ENCODE data around the gene UNC45A. TPM values are rescaled to one million over a fixed set of nuclear protein-coding genes. Genes with fewer than 3 reads are reported as not detected.
"Not testable (repeated sequence)": the region's sequence is repeated elsewhere in the genome, so short reads cannot be mapped to it uniquely, and the experiment has no call there.

UNC45A gene
- total RNA-seq, 1 donor from 2014 or later, result 50.1 TPM

- peak; percentile 18 for TF ChIP-seq CTCF (IDR thresholded peaks at IDR 0.05; ENCODE audit: insufficient read depth, low read length, poor library complexity, severe bottlenecking)
- DNase-seq (ENCODE audit: low read depth), result no peak
- no peaks in the 10 kb centered on the region for H3K36me3 ChIP-seq (ENCODE audit: control insufficient read depth, insufficient read depth, low read length)
Measured at GRCh38 chr15:90893175-90894090, 41.7 kb upstream of the UNC45A start.

GRCh38 chr15:90895571-90896117, 39.4 kb upstream of the UNC45A start:
- no peaks in the 10 kb centered on the region for H3K27me3 ChIP-seq (ENCODE audit: control insufficient read depth, insufficient read depth, low read length)
- no peak overlapping the region for H3K4me3 ChIP-seq (ENCODE audit: low read depth, low read length)
- no peak for DNase-seq (ENCODE audit: low read depth)
- no peaks in the 10 kb centered on the region for H3K36me3 ChIP-seq (ENCODE audit: control insufficient read depth, insufficient read depth, low read length)
- TF ChIP-seq CTCF (IDR thresholded peaks at IDR 0.05; ENCODE audit: insufficient read depth, low read length, poor library complexity, severe bottlenecking), result no peak

More at GRCh38 chr15:90893175-90894090, 41.7 kb upstream of the UNC45A start:
- Histone ChIP-seq H3K27me3 (ENCODE audit: control insufficient read depth, insufficient read depth, low read length) (no peaks in the 10 kb centered on the region), H3K4me3 (ENCODE audit: low read depth, low read length) (no peak overlapping the region)

- DNase-seq (ENCODE audit: low read depth); H3K4me3 ChIP-seq (ENCODE audit: low read depth, low read length); H3K27me3 ChIP-seq (ENCODE audit: control insufficient read depth, insufficient read depth, low read length); H3K36me3 ChIP-seq (ENCODE audit: control insufficient read depth, insufficient read depth, low read length): not testable (repeated sequence)
Measured at GRCh38 chr15:90897131-90897655, 37.9 kb upstream of the UNC45A start.

- peaks cover 5% of the 10 kb centered on the region for H3K36me3 ChIP-seq (ENCODE audit: control insufficient read depth, insufficient read depth, low read length)
- no peak for DNase-seq (ENCODE audit: low read depth)
- no peaks in the 10 kb centered on the region for H3K27me3 ChIP-seq (ENCODE audit: control insufficient read depth, insufficient read depth, low read length)
- no peak overlapping the region for H3K4me3 ChIP-seq (ENCODE audit: low read depth, low read length)
- no peak for TF ChIP-seq CTCF (IDR thresholded peaks at IDR 0.05; ENCODE audit: insufficient read depth, low read length, poor library complexity, severe bottlenecking)
Measured at GRCh38 chr15:90901175-90902039, 33.7 kb upstream of the UNC45A start.

GRCh38 chr15:90902040-90902839, 32.8 kb upstream of the UNC45A start:
- peak overlapping the region; percentile 75 for H3K4me3 ChIP-seq (ENCODE audit: low read depth, low read length)
- TF ChIP-seq CTCF (IDR thresholded peaks at IDR 0.05; ENCODE audit: insufficient read depth, low read length, poor library complexity, severe bottlenecking), result peak; percentile 89
- no peak for DNase-seq (ENCODE audit: low read depth)

More at GRCh38 chr15:90902040-90902839, 32.8 kb upstream of the UNC45A start:
- H3K36me3 ChIP-seq (ENCODE audit: control insufficient read depth, insufficient read depth, low read length), result peaks cover 5% of the 10 kb centered on the region
- no peaks in the 10 kb centered on the region for H3K27me3 ChIP-seq (ENCODE audit: control insufficient read depth, insufficient read depth, low read length)
